Uterus (tissue), 2 donors: ENCODE results near the gene MST1.

ENCODE experiments used
- POLR2A ChIP-seq, 2 donors: fragments of 450-650 bp; IDR thresholded peaks; one replicate each; pipeline ENCODE4 v1.6.1; 2016; ENCODE audit warnings: antibody characterized with exemption in 2 of 2, mild to moderate bottlenecking in 1 of 2, moderate library complexity in 1 of 2
- TF ChIP-seq, protein P1 (sequence below), 4 experiments: fragments of 200-600 bp in 2 of 4; fragments of 450-650 bp in 2 of 4; sonication (generic) in 2 of 4; IDR thresholded peaks; one replicate each; pipeline ENCODE4 v1.5.1; 2016 to 2019; ENCODE audit warnings: antibody characterized with exemption in 4 of 4, mild to moderate bottlenecking in 2 of 4, moderate library complexity in 1 of 4

DNA sequence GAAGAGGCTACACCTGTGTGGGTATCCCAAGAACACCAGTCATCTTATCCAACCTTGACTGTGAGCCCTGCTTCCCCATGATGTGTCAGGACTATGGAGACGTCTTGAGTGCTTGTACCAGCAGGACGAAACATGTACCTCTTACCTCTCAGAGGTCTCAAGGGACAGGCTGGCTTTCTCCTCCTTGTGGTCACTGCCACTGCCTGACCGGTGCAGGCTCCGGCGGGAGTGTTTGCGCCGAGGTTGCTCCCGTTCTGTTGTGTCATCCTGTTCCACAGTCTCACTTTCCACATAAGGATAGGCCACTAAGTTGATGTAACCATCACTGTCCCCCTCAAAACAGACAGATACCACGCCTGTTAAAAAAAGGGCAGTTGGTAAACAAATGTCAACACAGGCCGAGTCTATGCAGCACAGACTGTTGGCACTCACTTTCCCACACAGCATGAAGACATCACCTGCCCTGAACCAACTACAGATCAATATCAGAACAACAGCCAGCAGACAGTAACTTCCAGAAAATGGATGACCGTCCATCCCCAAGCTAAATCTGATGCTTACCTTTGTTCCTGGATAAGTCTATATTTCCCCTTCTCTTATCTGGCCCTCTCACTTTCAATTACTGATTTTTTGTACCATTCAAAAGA, 48.9 kb upstream of the MST1 start:
- TF ChIP-seq POLR2A (IDR thresholded peaks at IDR 0.05), result no peak
- TF ChIP-seq, protein P1, sequence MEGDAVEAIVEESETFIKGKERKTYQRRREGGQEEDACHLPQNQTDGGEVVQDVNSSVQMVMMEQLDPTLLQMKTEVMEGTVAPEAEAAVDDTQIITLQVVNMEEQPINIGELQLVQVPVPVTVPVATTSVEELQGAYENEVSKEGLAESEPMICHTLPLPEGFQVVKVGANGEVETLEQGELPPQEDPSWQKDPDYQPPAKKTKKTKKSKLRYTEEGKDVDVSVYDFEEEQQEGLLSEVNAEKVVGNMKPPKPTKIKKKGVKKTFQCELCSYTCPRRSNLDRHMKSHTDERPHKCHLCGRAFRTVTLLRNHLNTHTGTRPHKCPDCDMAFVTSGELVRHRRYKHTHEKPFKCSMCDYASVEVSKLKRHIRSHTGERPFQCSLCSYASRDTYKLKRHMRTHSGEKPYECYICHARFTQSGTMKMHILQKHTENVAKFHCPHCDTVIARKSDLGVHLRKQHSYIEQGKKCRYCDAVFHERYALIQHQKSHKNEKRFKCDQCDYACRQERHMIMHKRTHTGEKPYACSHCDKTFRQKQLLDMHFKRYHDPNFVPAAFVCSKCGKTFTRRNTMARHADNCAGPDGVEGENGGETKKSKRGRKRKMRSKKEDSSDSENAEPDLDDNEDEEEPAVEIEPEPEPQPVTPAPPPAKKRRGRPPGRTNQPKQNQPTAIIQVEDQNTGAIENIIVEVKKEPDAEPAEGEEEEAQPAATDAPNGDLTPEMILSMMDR (IDR thresholded peaks at IDR 0.05), result no peak
